IPS-18c (cell line): Measurements from ENCODE around the gene GTF2I.
"Not testable (repeated sequence)": the region's sequence is repeated elsewhere in the genome, so short reads cannot be mapped to it uniquely, and the experiment has no call there.

Experiments used
- H3K4me3 ChIP-seq: 2 replicates; pipeline ENCODE4 v1.7.0; 2013; ENCODE audit warnings: low read depth, mild to moderate bottlenecking, low read length, moderate library complexity; ENCODE audit not compliant: insufficient read depth
- H3K9me3 ChIP-seq: one replicate; pipeline ENCODE4 v1.6.1; 2013; ENCODE audit warnings: mild to moderate bottlenecking, low read length, moderate library complexity; ENCODE audit not compliant: control insufficient read depth, insufficient read depth

Gene GTF2I

GRCh38 chr7:74684473-74684872 lies 27.0 kb downstream of the GTF2I start:
- H3K4me3 ChIP-seq = no peak overlapping the region
- no peaks in the 10 kb centered on the region for H3K9me3 ChIP-seq

DNA sequence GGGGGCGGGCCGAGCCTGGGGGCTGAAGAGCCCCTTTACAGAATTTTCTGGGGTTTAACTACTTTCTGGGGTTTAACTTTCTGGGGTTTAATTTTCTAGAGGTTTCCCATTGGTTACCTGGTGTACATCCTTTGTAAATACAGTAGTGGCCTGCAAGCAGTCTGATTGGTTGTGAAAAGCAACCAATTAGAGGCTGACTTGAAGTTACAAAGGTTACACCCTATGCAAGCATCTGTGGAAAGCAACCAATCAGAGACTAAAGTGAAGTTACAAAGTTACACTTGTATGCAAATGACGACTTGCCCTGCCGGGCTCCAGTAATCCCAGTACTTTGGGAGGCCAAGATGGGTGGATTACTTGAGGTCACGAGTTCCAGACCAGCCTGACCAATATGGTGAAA lies 27.4 kb downstream of the GTF2I start:
- Histone ChIP-seq H3K9me3 (no peaks in the 10 kb centered on the region), H3K4me3 (no peak overlapping the region)

- Histone ChIP-seq H3K9me3 (no peaks in the 10 kb centered on the region), H3K4me3 (no peak overlapping the region)
Measured at GRCh38 chr7:74690474-74690873, 33.0 kb downstream of the GTF2I start.

GRCh38 chr7:74704419-74704818 lies 46.9 kb downstream of the GTF2I start:
- H3K9me3 ChIP-seq, H3K4me3 ChIP-seq: not testable (repeated sequence)

DNA sequence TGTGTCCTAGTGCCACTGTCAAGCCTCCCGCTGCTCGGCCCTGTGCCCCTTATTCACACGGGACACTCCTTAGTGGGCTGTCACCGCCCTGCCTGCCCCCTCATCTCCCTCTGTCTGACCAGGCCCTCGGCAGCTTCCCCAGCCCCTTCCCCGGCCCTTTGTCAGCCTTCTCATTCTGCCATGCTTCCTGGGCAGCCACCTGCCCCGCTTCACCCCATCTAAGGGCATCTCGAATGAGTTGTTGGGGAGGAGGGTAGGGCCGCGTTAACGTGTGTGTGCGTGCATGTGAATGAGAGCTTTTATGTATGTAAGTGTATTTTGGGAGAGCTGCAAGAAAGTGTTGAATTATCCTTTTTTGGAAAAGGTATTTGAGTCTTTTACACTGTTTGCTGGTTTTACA lies 49.7 kb downstream of the GTF2I start:
- no peak overlapping the region for H3K4me3 ChIP-seq
- H3K9me3 ChIP-seq = no peaks in the 10 kb centered on the region

DNA sequence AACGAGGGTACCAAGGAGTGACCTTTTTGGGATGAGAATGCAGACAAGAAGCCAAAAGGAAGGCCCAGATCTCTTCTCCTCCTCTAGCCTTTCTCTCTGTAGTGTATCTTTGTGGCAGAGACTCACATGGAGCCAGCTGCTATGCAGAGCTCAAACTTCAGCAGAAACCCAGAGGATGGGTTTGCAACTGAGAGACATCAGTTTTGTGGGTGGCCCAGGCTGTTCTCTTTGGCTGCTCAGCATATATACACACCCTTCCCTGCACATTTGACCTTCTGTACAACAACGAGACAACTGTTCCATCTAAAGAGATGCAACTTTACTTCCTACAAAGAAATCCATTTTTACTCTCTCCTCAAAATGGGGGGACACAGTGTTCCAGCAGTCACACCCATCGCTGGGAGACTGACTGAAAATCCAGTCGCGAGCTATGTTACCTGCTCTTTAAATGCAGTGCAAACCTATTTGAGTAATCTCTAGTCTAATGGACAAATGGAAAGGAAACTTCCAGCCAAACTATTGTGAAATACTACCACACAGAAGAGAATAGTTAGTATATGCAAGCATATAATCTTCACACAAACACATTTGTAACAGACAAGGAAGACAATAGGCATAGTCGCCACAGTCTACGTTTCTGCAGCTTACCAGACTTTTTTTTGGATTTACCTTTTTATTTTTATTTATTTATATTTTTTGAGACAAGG lies 51.2 kb downstream of the GTF2I start:
- Histone ChIP-seq H3K9me3 (no peaks in the 10 kb centered on the region), H3K4me3 (no peak overlapping the region)

- Histone ChIP-seq H3K9me3 (no peaks in the 10 kb centered on the region), H3K4me3 (no peak overlapping the region)
Measured at GRCh38 chr7:74709880-74710671, 52.6 kb downstream of the GTF2I start.

- no peak overlapping the region for H3K4me3 ChIP-seq
Measured at GRCh38 chr7:74713567-74713966, 56.0 kb downstream of the GTF2I start.

DNA sequence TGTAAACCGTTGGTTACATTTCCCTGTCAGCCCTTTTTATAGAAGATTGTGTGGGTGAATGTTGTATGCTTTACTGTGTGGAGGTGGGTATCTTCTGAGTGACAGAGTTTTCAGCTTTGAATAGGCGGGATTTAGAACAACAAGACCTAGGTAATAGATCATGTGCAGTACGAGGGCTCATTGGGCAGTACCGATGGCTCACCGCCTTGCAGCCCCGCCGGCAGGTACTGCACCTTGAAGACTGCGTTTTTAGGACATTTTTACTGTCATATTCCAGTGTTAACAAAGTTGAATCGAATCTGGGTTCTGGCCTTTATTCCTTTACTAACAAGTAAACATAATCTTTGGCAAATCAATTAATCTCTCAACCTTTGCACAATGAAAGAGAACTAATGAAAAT lies 60.4 kb downstream of the GTF2I start:
- no peaks in the 10 kb centered on the region for H3K9me3 ChIP-seq

More at GRCh38 chr7:74713567-74713966, 56.0 kb downstream of the GTF2I start:
- no peaks in the 10 kb centered on the region for H3K9me3 ChIP-seq

GRCh38 chr7:74718336-74718735 lies 60.8 kb downstream of the GTF2I start:
- Histone ChIP-seq H3K9me3 (no peaks in the 10 kb centered on the region), H3K4me3 (no peak overlapping the region)

More for the DNA sequence above, 60.4 kb downstream of the GTF2I start:
- no peak overlapping the region for H3K4me3 ChIP-seq

GRCh38 chr7:74722153-74722552 lies 64.6 kb downstream of the GTF2I start:
- Histone ChIP-seq H3K4me3 (no peak overlapping the region), H3K9me3 (no peaks in the 10 kb centered on the region)

- H3K9me3 ChIP-seq = no peaks in the 10 kb centered on the region
Measured at GRCh38 chr7:74725840-74726239, 68.3 kb downstream of the GTF2I start.

DNA sequence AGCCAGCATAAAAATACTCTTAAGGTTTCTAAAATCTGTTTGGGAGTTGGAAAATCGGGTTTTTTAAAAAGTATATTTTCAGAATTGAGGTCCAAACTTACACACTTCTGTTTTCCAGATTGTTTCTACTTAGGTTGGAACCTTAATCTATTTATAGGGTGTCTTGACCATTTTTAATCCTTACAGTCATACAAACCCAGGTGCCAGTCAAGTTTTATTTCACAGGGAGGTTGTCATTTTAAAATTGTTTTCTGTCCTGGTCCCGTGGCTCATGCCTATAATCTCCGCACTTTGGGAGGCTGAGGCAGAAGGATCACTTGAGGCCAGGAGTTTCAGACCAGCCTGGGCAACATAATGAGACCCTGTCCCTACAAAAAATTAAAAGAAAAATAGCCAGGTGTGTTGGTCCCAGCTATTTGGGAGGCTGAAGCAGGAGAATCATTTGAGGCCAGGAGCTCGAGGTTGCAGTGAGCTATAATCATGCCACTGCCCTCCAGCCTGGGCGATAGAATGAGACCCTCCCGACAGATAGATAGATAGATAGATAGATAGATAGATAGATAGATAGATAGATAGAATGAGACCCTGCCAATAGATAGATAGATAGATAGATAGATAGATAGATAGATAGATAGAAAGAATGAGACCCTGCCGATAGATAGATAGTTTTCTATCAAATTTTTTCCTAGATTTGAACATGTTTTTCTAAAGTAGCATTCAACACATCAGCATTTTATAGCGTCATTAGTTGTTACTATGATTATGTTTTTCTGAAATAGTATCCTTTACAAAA lies 69.0 kb downstream of the GTF2I start:
- Histone ChIP-seq H3K4me3 (no peak overlapping the region), H3K9me3 (no peaks in the 10 kb centered on the region)

More at GRCh38 chr7:74725840-74726239, 68.3 kb downstream of the GTF2I start:
- H3K4me3 ChIP-seq = no peak overlapping the region

DNA sequence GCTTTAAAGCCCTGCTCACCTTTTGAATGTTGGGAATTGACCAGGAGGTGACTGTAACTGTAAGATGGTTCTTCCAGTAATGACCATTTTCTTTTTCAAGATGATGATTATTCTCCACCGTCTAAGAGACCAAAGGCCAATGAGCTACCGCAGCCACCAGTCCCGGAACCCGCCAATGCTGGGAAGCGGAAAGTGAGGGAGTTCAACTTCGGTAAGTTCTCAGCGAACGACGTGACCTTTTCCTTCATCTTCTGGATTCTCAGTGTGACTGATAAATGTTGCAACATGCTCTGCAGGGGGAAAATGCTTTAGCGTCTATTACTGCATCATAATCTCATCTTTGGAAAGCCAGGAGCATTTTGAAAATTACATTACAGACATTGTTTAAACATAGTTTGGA lies 71.2 kb downstream of the GTF2I start:
- not testable (repeated sequence) for H3K9me3 ChIP-seq, H3K4me3 ChIP-seq

GRCh38 chr7:74730186-74730585 lies 72.7 kb downstream of the GTF2I start:
- not testable (repeated sequence) for H3K9me3 ChIP-seq

DNA sequence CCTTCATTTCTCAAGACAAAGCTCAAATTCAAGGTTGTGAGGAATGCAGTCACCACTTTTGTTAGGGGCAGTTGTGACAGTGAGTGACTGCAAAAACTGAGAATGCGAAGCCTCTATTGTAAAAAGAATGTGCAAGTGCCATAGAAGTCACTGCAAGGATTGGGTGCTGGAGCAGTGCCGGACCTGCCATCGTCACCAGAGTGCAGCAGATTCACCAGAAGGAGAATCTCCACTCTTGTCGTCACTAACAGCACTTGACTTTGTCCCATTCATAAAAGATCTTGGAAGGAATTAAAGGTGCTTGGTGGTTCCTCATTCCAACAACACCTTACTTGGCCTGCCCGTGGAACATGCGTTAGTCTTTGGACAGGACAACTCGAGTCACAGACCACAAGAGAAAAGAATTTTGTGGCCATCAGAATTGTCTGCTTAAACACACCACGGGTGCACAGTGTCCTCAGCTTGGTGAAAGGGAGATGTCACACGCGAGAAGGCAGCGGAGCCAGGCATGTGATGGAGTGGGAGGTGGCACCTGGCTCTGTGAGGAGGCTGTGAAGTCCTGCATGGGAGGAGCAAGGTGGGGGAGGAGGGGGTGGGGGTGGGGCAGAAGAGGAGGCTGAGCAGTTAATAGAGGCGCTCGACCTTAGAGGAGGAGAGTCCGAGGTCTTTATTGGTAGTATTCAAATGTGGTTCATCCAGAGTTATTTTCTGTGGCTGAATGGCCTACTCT lies 82.6 kb downstream of the GTF2I start:
- not testable (repeated sequence) for H3K9me3 ChIP-seq, H3K4me3 ChIP-seq

More at GRCh38 chr7:74730186-74730585, 72.7 kb downstream of the GTF2I start:
- H3K4me3 ChIP-seq = not testable (repeated sequence)

DNA sequence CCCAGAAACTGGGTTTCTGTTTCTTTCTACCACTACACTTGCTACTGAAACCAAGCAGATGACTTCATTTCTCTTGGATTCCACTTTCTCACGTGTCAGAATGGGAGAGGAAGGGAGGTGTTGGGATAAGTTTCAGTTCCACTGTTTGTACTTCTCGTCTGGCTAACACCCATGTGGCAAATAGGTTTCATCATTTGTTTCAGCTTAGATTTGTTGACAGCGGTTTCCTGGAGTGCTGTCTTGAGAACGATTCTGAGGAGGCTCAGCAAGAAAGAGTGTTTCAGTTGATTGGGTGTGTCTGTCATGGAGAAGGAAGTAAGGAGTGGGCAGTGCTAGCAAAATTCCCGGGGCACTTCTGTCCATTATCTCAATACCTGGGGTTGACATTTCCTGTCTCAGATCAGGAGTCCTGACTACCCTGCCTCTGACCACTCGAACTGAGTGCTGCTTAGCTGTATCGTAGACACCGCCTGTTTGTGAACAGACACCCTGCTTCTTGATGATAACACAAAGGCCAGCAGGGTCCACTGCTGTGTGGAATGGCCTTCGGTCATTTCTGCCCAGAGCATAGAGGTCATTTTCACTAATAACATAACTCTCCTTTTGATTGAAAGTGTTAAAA lies 86.5 kb downstream of the GTF2I start:
- not testable (repeated sequence) for H3K9me3 ChIP-seq, H3K4me3 ChIP-seq
